ENCODE results near the gene CLEC16A.
A peak's percentile ranks its signal among the peaks of the same experiment; 100 is the strongest.
"Not testable (repeated sequence)": the region's sequence is repeated elsewhere in the genome, so short reads cannot be mapped to it uniquely, and the experiment has no call there.

Gene CLEC16A

GRCh38 chr16:10939649-10940234 is 4.6 kb upstream of the CLEC16A start:
- DNase-seq, result no peak

GRCh38 chr16:10940501-10941079 is 3.8 kb upstream of the CLEC16A start:
- DNase-seq, result no peak

- DNase-seq, result no peak
Measured at GRCh38 chr16:10941127-10941933, 3.0 kb upstream of the CLEC16A start.

GRCh38 chr16:10941935-10942351 is 2.4 kb upstream of the CLEC16A start:
- DNase-seq, result not testable (repeated sequence)

GRCh38 chr16:10942352-10943063 is 1.9 kb upstream of the CLEC16A start, which contains the start of gene DEXI:
DEXI (minus strand) TSS chr16:10942468; CDS start chr16:10942005, 463 bp downstream.
- DNase-seq, result peak; percentile 93

GRCh38 chr16:10943064-10943353 is 1.4 kb upstream of the CLEC16A start:
- DNase-seq, result no peak

- no peak for DNase-seq
Measured at GRCh38 chr16:10945065-10945787, 862 bp downstream of the CLEC16A start.

- DNase-seq, result no peak
Measured at GRCh38 chr16:10946308-10946707, 1.9 kb downstream of the CLEC16A start.

GRCh38 chr16:10947211-10947787 is 2.9 kb downstream of the CLEC16A start:
- DNase-seq, result no peak

GRCh38 chr16:10949424-10949970 is 5.1 kb downstream of the CLEC16A start:
- peak; percentile 21 for DNase-seq

GRCh38 chr16:10950393-10950792 is 6.0 kb downstream of the CLEC16A start:
- no peak for DNase-seq

GRCh38 chr16:10951026-10951425 is 6.7 kb downstream of the CLEC16A start:
- no peak for DNase-seq

- no peak for DNase-seq
Measured at GRCh38 chr16:10954903-10955302, 10.5 kb downstream of the CLEC16A start.

GRCh38 chr16:10957771-10958482 is 13.6 kb downstream of the CLEC16A start:
- DNase-seq, result no peak

GRCh38 chr16:10959161-10959560 is 14.8 kb downstream of the CLEC16A start:
- DNase-seq, result no peak

- DNase-seq, result no peak
Measured at GRCh38 chr16:10961231-10961630, 16.9 kb downstream of the CLEC16A start.

GRCh38 chr16:10964039-10964890 is 19.9 kb downstream of the CLEC16A start:
- peak; percentile 70 for DNase-seq

GRCh38 chr16:10964891-10965326 is 20.5 kb downstream of the CLEC16A start:
- peak; percentile 33 for DNase-seq

- no peak for DNase-seq
Measured at GRCh38 chr16:10965440-10966061, 21.2 kb downstream of the CLEC16A start.

GRCh38 chr16:10966129-10966528 is 21.8 kb downstream of the CLEC16A start:
- no peak for DNase-seq

All from activated CD4-positive, alpha-beta T cell treated with anti-CD3 and anti-CD28 coated beads for 1 hour (primary cell).